Astrocyte of the cerebellum (primary cell): Measurements from ENCODE around the gene BIRC6.

ENCODE experiments used
- DNase-seq: peaks from one replicate; pipeline ENCODE4 v3.0.0-alpha.2; 2011; ENCODE audit warnings: low read depth
- H3K4me3 ChIP-seq: 2 replicates; pipeline ENCODE4 v1.5.1; 2011; ENCODE audit warnings: mild to moderate bottlenecking, low read depth, low read length, moderate library complexity
- in situ Hi-C: cut with HindIII; loops from 2 replicates; pipeline ENCODE4 v1.10.0; 2017; ENCODE audit warnings: low sequenced_read_pairs
- TF ChIP-seq, protein P1 (sequence below): IDR thresholded peaks from 2 replicates; pipeline ENCODE4 v1.5.1; 2012; ENCODE audit warnings: low read length, low read depth, moderate library complexity, mild to moderate bottlenecking; ENCODE audit errors: missing control alignments

BIRC6 gene

GRCh38 chr2:32617599-32618189 is 260.9 kb downstream of the BIRC6 start:
- TF ChIP-seq, protein P1, sequence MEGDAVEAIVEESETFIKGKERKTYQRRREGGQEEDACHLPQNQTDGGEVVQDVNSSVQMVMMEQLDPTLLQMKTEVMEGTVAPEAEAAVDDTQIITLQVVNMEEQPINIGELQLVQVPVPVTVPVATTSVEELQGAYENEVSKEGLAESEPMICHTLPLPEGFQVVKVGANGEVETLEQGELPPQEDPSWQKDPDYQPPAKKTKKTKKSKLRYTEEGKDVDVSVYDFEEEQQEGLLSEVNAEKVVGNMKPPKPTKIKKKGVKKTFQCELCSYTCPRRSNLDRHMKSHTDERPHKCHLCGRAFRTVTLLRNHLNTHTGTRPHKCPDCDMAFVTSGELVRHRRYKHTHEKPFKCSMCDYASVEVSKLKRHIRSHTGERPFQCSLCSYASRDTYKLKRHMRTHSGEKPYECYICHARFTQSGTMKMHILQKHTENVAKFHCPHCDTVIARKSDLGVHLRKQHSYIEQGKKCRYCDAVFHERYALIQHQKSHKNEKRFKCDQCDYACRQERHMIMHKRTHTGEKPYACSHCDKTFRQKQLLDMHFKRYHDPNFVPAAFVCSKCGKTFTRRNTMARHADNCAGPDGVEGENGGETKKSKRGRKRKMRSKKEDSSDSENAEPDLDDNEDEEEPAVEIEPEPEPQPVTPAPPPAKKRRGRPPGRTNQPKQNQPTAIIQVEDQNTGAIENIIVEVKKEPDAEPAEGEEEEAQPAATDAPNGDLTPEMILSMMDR: no peak
- no peak for DNase-seq
- in situ Hi-C loops: no loop called here
- no peak overlapping the region for H3K4me3 ChIP-seq

DNA sequence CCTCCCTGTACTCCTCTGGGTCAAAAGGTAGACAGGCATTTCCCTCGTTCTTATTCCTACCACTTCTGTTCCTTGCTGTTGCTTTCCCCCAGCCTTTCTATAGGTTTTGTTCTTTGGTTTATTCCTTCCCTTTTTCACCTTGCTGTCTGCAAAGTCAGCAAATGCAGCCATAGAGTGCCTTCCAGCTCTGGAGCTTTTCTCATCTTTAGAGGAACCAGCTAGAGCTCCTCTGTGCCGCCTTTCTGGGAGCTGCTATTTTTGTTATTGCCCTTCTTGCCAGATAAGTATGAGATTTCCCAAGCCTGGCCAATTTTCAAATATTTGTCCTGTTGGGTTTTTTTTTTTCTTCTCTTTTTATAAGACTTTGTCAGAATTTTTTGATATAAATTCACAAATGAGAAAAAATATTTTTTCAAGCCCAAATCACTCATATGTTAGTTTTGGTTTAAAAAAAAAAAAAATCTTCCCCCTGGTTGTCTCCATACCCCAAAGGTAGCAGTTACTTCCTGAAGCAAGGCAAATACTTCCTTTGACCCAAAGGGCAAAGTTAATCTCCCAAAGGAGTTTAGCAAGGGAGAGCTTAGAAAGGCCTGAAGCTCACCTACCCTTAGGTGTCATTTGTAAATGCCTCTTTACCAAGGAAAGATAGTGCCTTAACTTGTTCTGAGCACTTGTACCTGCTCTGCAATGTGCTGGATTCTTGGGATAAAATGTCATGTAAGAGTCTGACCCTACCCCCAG is 265.9 kb downstream of the BIRC6 start:
- H3K4me3 ChIP-seq: no peak overlapping the region
- TF ChIP-seq, protein P1: no peak
- in situ Hi-C loops: no loop called here
- DNase-seq: no peak

GRCh38 chr2:32623311-32623706 is 266.5 kb downstream of the BIRC6 start:
- TF ChIP-seq, protein P1: no peak
- DNase-seq: no peak
- in situ Hi-C loops: no loop called here
- H3K4me3 ChIP-seq: no peak overlapping the region

GRCh38 chr2:32624812-32625211 is 268.0 kb downstream of the BIRC6 start:
- in situ Hi-C loops: no loop called here
- no peak for DNase-seq
- H3K4me3 ChIP-seq: no peak overlapping the region
- TF ChIP-seq, protein P1: no peak

- TF ChIP-seq, protein P1: no peak
- peak overlapping the region; percentile 99 for H3K4me3 ChIP-seq
- DNase-seq: no peak
- in situ Hi-C loops: no loop called here
Measured at GRCh38 chr2:32626639-32627221, 269.9 kb downstream of the BIRC6 start.

DNA sequence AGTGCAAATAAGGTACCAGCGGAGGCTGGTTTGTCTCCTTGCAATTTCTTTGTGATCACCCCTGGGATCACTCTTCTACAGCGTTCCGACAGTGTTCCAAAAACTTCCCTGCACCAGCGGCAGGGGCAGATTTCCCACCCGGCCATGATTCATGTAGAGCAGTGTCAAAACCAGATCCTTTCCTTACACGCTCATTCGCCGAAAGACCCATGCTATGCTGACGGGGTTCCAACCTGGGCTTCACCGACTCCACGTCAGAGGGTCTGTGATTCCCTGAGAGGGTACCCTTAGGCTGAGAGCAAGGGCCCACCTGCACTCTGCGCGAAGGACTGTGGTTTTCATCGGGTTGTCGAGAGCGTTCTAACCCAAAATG is 270.6 kb downstream of the BIRC6 start:
- in situ Hi-C loops: no loop called here
- peak; percentile 24 for DNase-seq

More for the DNA sequence above, 270.6 kb downstream of the BIRC6 start:
- peak overlapping the region; percentile 99 for H3K4me3 ChIP-seq
- TF ChIP-seq, protein P1: peak; percentile 49
